ENCODE measurements around the gene B3GNT7. TPM values are rescaled to one million over a fixed set of nuclear protein-coding genes. Genes with fewer than 3 reads are reported as not detected.
A peak's percentile ranks its signal among the peaks of the same experiment; 100 is the strongest.

B3GNT7 gene
- total and polyA plus RNA-seq, 2 of the 8 experiments (the other 6 are each of a cell fraction or from before 2014, with no cell fraction given) = 26.4 to 73.1 TPM

- Histone ChIP-seq H3K4me1 (replicated peaks in 1 of 4; ENCODE audit: control insufficient read depth in 3 of 4, insufficient read depth in 4 of 4, low read length in 3 of 4) (peaks cover 3 to 34% (median 20%) of the 10 kb centered on the region in 4 experiments), H2BK15ac (ENCODE audit: low read length) (peak overlapping the region; percentile 72), H4K20me1 (replicated peaks in 1 of 2; ENCODE audit: control insufficient read depth in 1 of 2, insufficient read depth in 2 of 2, low read length in 2 of 2) (no peaks in the 10 kb centered on the region), H2AK5ac (ENCODE audit: low read depth, low read length) (peak overlapping the region; percentile 80; the same call in 1 of the 2 replicates), H3K9ac (replicated peaks in 1 of 4; ENCODE audit: extremely low read depth in 1 of 4, low read depth in 3 of 4, low read length in 3 of 4) (no peak overlapping the region), H3K79me1 (ENCODE audit: low read depth, low read length) (no peaks in the 10 kb centered on the region), H3K27ac (ENCODE audit: low read depth, low read length) (no peak overlapping the region), H3K27me3 (replicated peaks in 1 of 4; ENCODE audit: control insufficient read depth in 3 of 4, extremely low read depth in 1 of 4, insufficient read depth in 3 of 4, low read length in 3 of 4) (no peaks in the 10 kb centered on the region), H2BK12ac (ENCODE audit: low read depth, low read length) (peak overlapping the region; percentile 84), H4K8ac (ENCODE audit: extremely low read depth, insufficient read depth, low read length) (no peak overlapping the region; the same call in 1 of the 2 replicates), H3K4ac (replicated peaks; ENCODE audit: insufficient read length, low read depth, low read length) (peak overlapping the region; percentile 1), H4K91ac (replicated peaks; ENCODE audit: insufficient read length, low read length) (peak overlapping the region; percentile 76), H3K23ac (ENCODE audit: insufficient read length) (no peak overlapping the region), H3K56ac (replicated peaks; ENCODE audit: insufficient read length, low read depth, low read length) (no peak overlapping the region), H3K9me3 (ENCODE audit: insufficient read depth in 2 of 2, low read depth in 1 of 2, low read length in 1 of 2) (0 out of 4 replicates have a peak, but pooled peaks cover 0 to under 1% of the 10 kb centered on the region in 2 experiments), H2BK5ac (ENCODE audit: low read depth, low read length) (peak overlapping the region; percentile 44; the same call in 1 of the 2 replicates), H3K18ac (ENCODE audit: extremely low read depth, low read length) (no peak overlapping the region; the same call in 1 of the 2 replicates), H2BK120ac (replicated peaks; ENCODE audit: low read depth, low read length) (no peak overlapping the region), H3K14ac (ENCODE audit: insufficient read length) (no peak overlapping the region), H3K36me3 (ENCODE audit: control insufficient read depth in 2 of 4, insufficient read depth in 4 of 4, low read length in 3 of 4) (no peaks in the 10 kb centered on the region), H2AFZ (ENCODE audit: low read length) (no peak overlapping the region), H4K5ac (ENCODE audit: insufficient read length, low read depth, low read length) (no peak overlapping the region), H3K23me2 (ENCODE audit: low read depth, low read length) (no peaks in the 10 kb centered on the region; the same call in 1 of the 2 replicates), H3K4me3 (ENCODE audit: extremely low read depth in 1 of 4, insufficient read depth in 2 of 4, low read depth in 3 of 4, low read length in 4 of 4) (no peak overlapping the region), H2BK20ac (ENCODE audit: low read length) (peak overlapping the region; percentile 95), H3K4me2 (ENCODE audit: insufficient read depth in 1 of 2, low read depth in 2 of 2, low read length in 2 of 2) (no peak overlapping the region), H3K79me2 (ENCODE audit: control insufficient read depth in 1 of 2, insufficient read depth in 2 of 2, low read length in 2 of 2) (no peaks in the 10 kb centered on the region)
- ChIA-PET CTCF (ENCODE audit: partially characterized antibody) (interaction anchor here (0.7 to 29.5 kb wide), 8 partner anchors 10 to 146 kb away, joined by 3 to 617 read pairs (median 7); no protein-coding TSS in a partner anchor), POLR2A (ENCODE audit: partially characterized antibody) (interaction anchor here (0.9 to 2.2 kb wide), 3 partner anchors 20 to 149 kb away, joined by 3 to 6 read pairs (median 3); no protein-coding TSS in a partner anchor)
- DNase-seq (ENCODE audit: low read depth in 1 of 2, low spot score in 2 of 2) (no peak), FAIRE-seq (no peak)
- 91% methylated on average over 8 of the region's 8 CpGs; no CpG with 5 or more reads in 1 of the 2 experiments for WGBS, 2 experiments (ENCODE audit: extremely low coverage in 1 of 2, insufficient coverage in 1 of 2, insufficient read length in 1 of 2, insufficient replicate concordance in 2 of 2, low coverage in 1 of 2, low lambda C conversion rate in 2 of 2, missing lambda C conversion rate in 1 of 2)
- TF ChIP-seq CTCF (IDR thresholded peaks at IDR 0.05; ENCODE audit: control extremely low read depth in 1 of 3, insufficient read depth in 1 of 3, low read depth in 1 of 3, low read length in 3 of 3) = no peak
- no peak for TF ChIP-seq CBX5 (IDR thresholded peaks at IDR 0.05; ENCODE audit: low read depth, low read length)
- no peak for TF ChIP-seq YY1 (IDR thresholded peaks at IDR 0.05; ENCODE audit: low read depth, low read length)
- no peak for TF ChIP-seq SIN3A (conservative IDR thresholded peaks at IDR 0.05 in 1 of 2, IDR thresholded peaks at IDR 0.05 in 1 of 2; ENCODE audit: low read depth in 1 of 2, low read length in 2 of 2)
- TF ChIP-seq ATF2 (IDR thresholded peaks at IDR 0.05; ENCODE audit: low read length) = no peak
- no peak for TF ChIP-seq JUN (IDR thresholded peaks at IDR 0.05; ENCODE audit: low read depth, low read length)
- TF ChIP-seq FOSL1 (IDR thresholded peaks at IDR 0.05; ENCODE audit: insufficient read depth, low read depth, low read length) = no peak
- TF ChIP-seq NANOG (IDR thresholded peaks at IDR 0.05; ENCODE audit: insufficient read depth, low read depth, low read length, poor library complexity, severe bottlenecking) = no peak
Measured at GRCh38 chr2:231390667-231391066, 4.8 kb upstream of the B3GNT7 start.
